Activated naive CD4-positive, alpha-beta T cell treated with anti-CD3 and anti-CD28 coated beads for 36 hours (primary cell): ENCODE data around the gene TMEM258. TPM values are rescaled to one million over a fixed set of nuclear protein-coding genes. Genes with fewer than 3 reads are reported as not detected.

Experiments
- CTCF ChIA-PET: fragments of 350-600 bp; sonication (Branson Sonifier 250); formaldehyde crosslinking; loops from one replicate; lab custom pipeline; 2021; ENCODE audit warnings: antibody characterized with exemption; lab: Charles Lee
- DNase-seq: peaks from one replicate; pipeline ENCODE4 v3.0.0-alpha.2; 2020
- H3K27ac Mint-ChIP-seq: one replicate; pipeline ENCODE4 v1.8.0; 2021; ENCODE audit warnings: mild to moderate bottlenecking, mixed read lengths
- H3K27me3 Mint-ChIP-seq: one replicate; pipeline ENCODE4 v1.8.0; 2021; ENCODE audit warnings: low read depth, mixed read lengths
- H3K36me3 Mint-ChIP-seq: one replicate; pipeline ENCODE4 v1.8.0; 2021; ENCODE audit warnings: low read depth, mixed read lengths
- H3K4me1 Mint-ChIP-seq: one replicate; pipeline ENCODE4 v1.8.0; 2021; ENCODE audit warnings: low read depth, mixed read lengths
- H3K4me3 Mint-ChIP-seq: one replicate; pipeline ENCODE4 v1.8.0; 2021; ENCODE audit warnings: mild to moderate bottlenecking, moderate library complexity, mixed read lengths
- H3K9me3 Mint-ChIP-seq: one replicate; pipeline ENCODE4 v1.8.0; 2021; ENCODE audit warnings: mixed read lengths
- intact Hi-C: fragments of 100-400 bp; cut with micrococcal nuclease; formaldehyde crosslinking; loops from one replicate; pipeline ENCODE4 v1.15.1; 2023
- total RNA-seq, 2 experiments: library from RNA; stranded (reverse); gene quantifications; one replicate each; pipeline ENCODE4 v1.2.3, GENCODE V29; 2021

The TMEM258 gene
- total RNA-seq, 2 experiments from 2014 or later: 166 to 167 TPM

GRCh38 chr11:61777234-61778090, 14.9 kb downstream of the TMEM258 start:
- Mint-ChIP-seq H3K4me3 (no peak overlapping the region), H3K27me3 (peaks cover 3% of the 10 kb centered on the region), H3K36me3 (no peaks in the 10 kb centered on the region), H3K9me3 (no peaks in the 10 kb centered on the region), H3K27ac (no peak overlapping the region), H3K4me1 (peaks cover 14% of the 10 kb centered on the region)
- intact Hi-C loops: no loop called here
- CTCF ChIA-PET: interaction anchor here (1.0 kb wide), 1 partner anchor 44 kb away, joined by 5 read pairs; no protein-coding TSS in a partner anchor
- DNase-seq: peak; percentile 49

GRCh38 chr11:61776561-61777075, 15.8 kb downstream of the TMEM258 start:
- peaks cover 3% of the 10 kb centered on the region for H3K27me3 Mint-ChIP-seq
- H3K4me3 Mint-ChIP-seq: no peak overlapping the region
- H3K27ac Mint-ChIP-seq: no peak overlapping the region
- H3K36me3 Mint-ChIP-seq: no peaks in the 10 kb centered on the region
- DNase-seq: peak; percentile 78
- CTCF ChIA-PET: interaction anchor here (1.0 kb wide), 1 partner anchor 43 kb away, joined by 5 read pairs; no protein-coding TSS in a partner anchor
- peaks cover 14% of the 10 kb centered on the region for H3K4me1 Mint-ChIP-seq
- intact Hi-C loops: loop anchor here (1.0 kb wide), 2 partner anchors 25 to 29 kb away; no protein-coding TSS in a partner anchor
- no peaks in the 10 kb centered on the region for H3K9me3 Mint-ChIP-seq

- DNase-seq: no peak
- no peaks in the 10 kb centered on the region for H3K36me3 Mint-ChIP-seq
Measured at GRCh38 chr11:61775606-61776554, 16.5 kb downstream of the TMEM258 start.

GRCh38 chr11:61775106-61775505, 17.3 kb downstream of the TMEM258 start:
- CTCF ChIA-PET: interaction anchor here (0.7 to 1.5 kb wide), 3 partner anchors 12 to 28 kb away, joined by 3 to 7 read pairs (median 4); no protein-coding TSS in a partner anchor
- no peak overlapping the region for H3K4me3 Mint-ChIP-seq
- intact Hi-C loops: no loop called here
- H3K9me3 Mint-ChIP-seq: no peaks in the 10 kb centered on the region
- DNase-seq: no peak
- peaks cover 14% of the 10 kb centered on the region for H3K4me1 Mint-ChIP-seq
- peaks cover 3% of the 10 kb centered on the region for H3K27me3 Mint-ChIP-seq
- no peak overlapping the region for H3K27ac Mint-ChIP-seq
- no peaks in the 10 kb centered on the region for H3K36me3 Mint-ChIP-seq

More at GRCh38 chr11:61775606-61776554, 16.5 kb downstream of the TMEM258 start:
- Mint-ChIP-seq H3K27ac (no peak overlapping the region), H3K9me3 (no peaks in the 10 kb centered on the region), H3K27me3 (peaks cover 3% of the 10 kb centered on the region), H3K4me1 (peaks cover 14% of the 10 kb centered on the region), H3K4me3 (no peak overlapping the region)
- intact Hi-C loops: loop anchor here (1.0 kb wide), 2 partner anchors 25 to 29 kb away; no protein-coding TSS in a partner anchor
- CTCF ChIA-PET: interaction anchor here (0.5 to 1.5 kb wide), 4 partner anchors 12 to 66 kb away, joined by 3 to 7 read pairs (median 4); no protein-coding TSS in a partner anchor

- Mint-ChIP-seq H3K4me1 (peaks cover 14% of the 10 kb centered on the region), H3K4me3 (no peak overlapping the region), H3K9me3 (no peaks in the 10 kb centered on the region), H3K36me3 (no peaks in the 10 kb centered on the region), H3K27me3 (peaks cover 3% of the 10 kb centered on the region), H3K27ac (no peak overlapping the region)
- DNase-seq: no peak
- intact Hi-C loops: no loop called here
- CTCF ChIA-PET: no interaction called here
Measured at GRCh38 chr11:61774411-61774810, 18.0 kb downstream of the TMEM258 start.

GRCh38 chr11:61773809-61774208, 18.6 kb downstream of the TMEM258 start:
- CTCF ChIA-PET: no interaction called here
- Mint-ChIP-seq H3K27me3 (peaks cover 3% of the 10 kb centered on the region), H3K4me1 (peaks cover 14% of the 10 kb centered on the region), H3K4me3 (no peak overlapping the region), H3K36me3 (no peaks in the 10 kb centered on the region), H3K27ac (no peak overlapping the region), H3K9me3 (no peaks in the 10 kb centered on the region)
- intact Hi-C loops: no loop called here
- no peak for DNase-seq

- CTCF ChIA-PET: no interaction called here
- DNase-seq: no peak
- no peaks in the 10 kb centered on the region for H3K36me3 Mint-ChIP-seq
- peaks cover 14% of the 10 kb centered on the region for H3K4me1 Mint-ChIP-seq
- no peak overlapping the region for H3K27ac Mint-ChIP-seq
- intact Hi-C loops: no loop called here
- H3K4me3 Mint-ChIP-seq: no peak overlapping the region
- H3K27me3 Mint-ChIP-seq: peaks cover 3% of the 10 kb centered on the region
- no peaks in the 10 kb centered on the region for H3K9me3 Mint-ChIP-seq
Measured at GRCh38 chr11:61773356-61773755, 19.0 kb downstream of the TMEM258 start.

- H3K9me3 Mint-ChIP-seq: no peaks in the 10 kb centered on the region
- H3K4me1 Mint-ChIP-seq: peaks cover 7% of the 10 kb centered on the region
- CTCF ChIA-PET: no interaction called here
- H3K36me3 Mint-ChIP-seq: no peaks in the 10 kb centered on the region
- intact Hi-C loops: no loop called here
- H3K4me3 Mint-ChIP-seq: no peak overlapping the region
- H3K27ac Mint-ChIP-seq: no peak overlapping the region
- DNase-seq: no peak
- no peaks in the 10 kb centered on the region for H3K27me3 Mint-ChIP-seq
Measured at GRCh38 chr11:61771985-61772455, 20.4 kb downstream of the TMEM258 start.

GRCh38 chr11:61771195-61771894, 21.1 kb downstream of the TMEM258 start:
- CTCF ChIA-PET: no interaction called here
- H3K9me3 Mint-ChIP-seq: no peaks in the 10 kb centered on the region
- H3K4me1 Mint-ChIP-seq: peaks cover 2% of the 10 kb centered on the region
- intact Hi-C loops: no loop called here
- no peak for DNase-seq
- H3K27me3 Mint-ChIP-seq: no peaks in the 10 kb centered on the region
- no peak overlapping the region for H3K4me3 Mint-ChIP-seq
- no peak overlapping the region for H3K27ac Mint-ChIP-seq
- no peaks in the 10 kb centered on the region for H3K36me3 Mint-ChIP-seq

GRCh38 chr11:61769946-61770683, 22.3 kb downstream of the TMEM258 start:
- Mint-ChIP-seq H3K9me3 (no peaks in the 10 kb centered on the region), H3K27ac (no peak overlapping the region), H3K36me3 (no peaks in the 10 kb centered on the region), H3K4me1 (peaks cover 1% of the 10 kb centered on the region), H3K27me3 (no peaks in the 10 kb centered on the region), H3K4me3 (no peak overlapping the region)
- no peak for DNase-seq
- CTCF ChIA-PET: no interaction called here
- intact Hi-C loops: no loop called here
